NCI-H345 (cell line): ENCODE data around the gene ARSA.
"Not testable (repeated sequence)": the region's sequence is repeated elsewhere in the genome, so short reads cannot be mapped to it uniquely, and the experiment has no call there.

Source experiments
- DNase-seq: peaks from one replicate; lab custom pipeline; 2025; lab: John Stamatoyannopoulos, UW

The ARSA gene

DNA sequence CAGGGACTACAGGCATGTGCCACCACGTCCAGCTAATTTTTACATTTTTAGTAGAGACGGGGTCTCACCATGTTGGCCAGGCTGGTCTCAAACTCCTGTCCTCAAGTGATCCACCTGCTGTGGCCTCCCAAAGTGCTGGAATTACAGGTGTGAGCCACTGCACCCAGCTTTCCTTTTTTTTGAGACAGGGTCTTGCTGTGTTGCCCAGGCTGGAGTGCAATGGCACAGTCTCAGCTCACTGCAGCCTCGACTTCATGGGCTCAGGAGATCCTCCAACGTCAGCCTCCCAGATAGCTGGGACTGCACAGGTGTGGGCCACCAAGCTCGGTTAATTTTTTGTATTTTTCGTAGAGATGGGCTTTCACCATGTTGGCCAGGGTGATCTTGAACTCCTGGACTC is 26.7 kb upstream of the ARSA start:
- not testable (repeated sequence) for DNase-seq

DNA sequence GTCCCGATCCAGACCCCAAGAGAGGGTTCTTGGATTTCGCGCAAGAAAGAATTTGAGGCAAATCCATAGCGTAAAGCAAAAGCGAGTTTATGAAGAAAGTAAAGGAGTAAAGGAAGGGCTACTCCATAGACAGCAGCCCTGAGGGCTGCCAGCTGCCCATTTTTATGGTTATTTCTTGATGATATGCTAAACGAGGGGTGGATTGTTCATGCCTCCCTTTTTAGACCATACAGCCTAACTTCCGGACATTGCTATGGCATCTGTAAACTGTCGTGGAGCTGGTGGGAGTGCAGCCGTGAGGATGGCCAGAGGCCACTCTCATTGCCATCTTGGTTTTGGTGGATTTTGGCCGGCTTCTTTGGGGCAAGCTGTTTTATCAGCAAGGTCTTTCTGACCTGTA is 25.3 kb upstream of the ARSA start:
- no peak for DNase-seq

DNA sequence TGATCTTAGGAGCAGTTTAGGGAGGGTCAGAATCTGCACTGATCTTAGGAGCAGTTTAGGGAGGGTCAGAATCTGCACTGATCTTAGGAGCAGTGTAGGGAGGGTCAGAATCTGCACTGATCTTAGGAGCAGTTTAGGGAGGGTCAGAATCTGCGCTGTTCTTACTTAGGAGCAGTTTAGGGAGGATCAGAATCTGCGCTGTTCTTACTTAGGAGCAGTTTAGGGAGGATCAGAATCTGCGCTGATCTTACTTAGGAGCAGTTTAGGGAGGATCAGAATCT is 15.8 kb upstream of the ARSA start:
- not testable (repeated sequence) for DNase-seq

DNA sequence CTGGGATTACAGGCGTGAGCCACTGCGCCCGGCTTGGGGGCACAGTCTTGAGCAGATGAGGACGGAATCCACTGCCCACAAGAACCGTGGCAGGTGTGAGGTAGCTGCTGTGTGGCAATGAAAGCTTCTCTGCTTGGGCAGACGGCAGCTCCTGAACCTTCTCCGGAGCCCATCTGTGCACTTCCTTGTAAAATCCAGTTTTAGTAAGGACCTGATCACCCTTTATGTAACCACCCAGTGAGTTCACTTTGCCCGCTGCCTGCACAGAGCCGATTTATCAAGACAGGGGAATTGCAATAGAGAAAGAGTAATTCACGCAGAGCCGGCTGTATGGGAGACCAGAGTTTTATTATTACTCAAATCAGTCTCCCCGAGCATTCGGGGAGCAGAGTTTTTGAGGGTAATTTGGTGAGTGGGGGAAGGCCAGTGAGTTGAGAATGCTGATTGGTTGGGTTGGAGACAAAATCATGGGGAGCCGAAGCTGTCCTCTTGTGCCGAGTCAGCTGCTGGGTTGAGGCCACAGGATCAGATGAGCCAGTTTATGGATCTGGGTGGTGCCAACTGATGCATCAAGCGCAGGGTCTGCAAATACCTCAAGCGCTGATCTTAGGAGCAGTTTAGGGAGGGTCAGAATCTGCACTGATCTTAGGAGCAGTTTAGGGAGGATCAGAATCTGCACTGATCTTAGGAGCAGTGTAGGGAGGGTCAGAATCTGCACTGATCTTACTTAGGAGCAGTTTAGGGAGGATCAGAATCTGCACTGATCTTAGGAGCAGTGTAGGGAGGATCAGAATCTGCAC is 15.3 kb upstream of the ARSA start:
- DNase-seq, result not testable (repeated sequence)

DNA sequence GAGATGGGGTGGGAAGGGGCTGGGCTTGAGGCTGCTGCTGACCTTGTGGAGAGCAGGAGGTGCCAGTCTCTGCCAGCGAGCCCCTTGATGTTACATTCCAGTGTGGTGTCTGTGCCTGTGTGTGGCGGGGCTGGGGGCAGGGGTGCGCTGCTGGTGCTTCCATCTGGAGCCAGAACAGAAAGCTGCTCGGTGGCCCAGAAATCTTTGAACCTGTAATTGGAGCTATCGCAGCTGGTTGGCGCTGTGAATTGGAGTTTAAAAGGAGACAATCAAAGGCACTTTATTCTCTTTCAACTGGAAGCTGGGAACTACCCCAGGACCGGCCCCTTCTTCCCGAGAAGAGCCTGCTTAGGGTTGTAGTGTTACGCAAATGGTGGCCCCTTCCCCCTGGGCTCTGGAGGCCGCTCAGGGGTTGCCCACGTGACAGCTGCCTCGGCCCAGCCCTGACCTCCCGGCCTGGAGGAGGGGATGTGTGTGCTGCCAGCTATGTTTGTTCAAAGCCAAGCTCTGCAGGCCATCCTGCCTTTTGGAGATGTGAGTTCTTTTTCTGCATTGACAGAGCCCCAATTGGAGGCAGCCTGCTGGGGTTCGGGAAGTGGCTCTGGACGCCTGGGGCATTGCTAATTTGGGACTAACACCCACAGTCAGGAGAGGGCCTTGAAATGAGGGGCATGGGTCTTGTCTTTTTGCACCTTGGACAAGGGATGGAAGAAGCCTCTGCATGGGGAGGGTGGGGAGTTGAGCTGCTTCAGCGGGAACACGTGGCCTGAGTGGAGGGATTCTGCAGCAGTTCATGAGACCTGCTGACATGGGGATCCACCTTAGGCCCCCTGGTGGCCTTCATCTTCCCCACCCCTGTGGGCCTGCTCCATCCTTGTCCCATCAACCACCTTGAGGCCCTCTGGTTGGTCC is 14.0 kb upstream of the ARSA start:
- DNase-seq, result no peak

DNA sequence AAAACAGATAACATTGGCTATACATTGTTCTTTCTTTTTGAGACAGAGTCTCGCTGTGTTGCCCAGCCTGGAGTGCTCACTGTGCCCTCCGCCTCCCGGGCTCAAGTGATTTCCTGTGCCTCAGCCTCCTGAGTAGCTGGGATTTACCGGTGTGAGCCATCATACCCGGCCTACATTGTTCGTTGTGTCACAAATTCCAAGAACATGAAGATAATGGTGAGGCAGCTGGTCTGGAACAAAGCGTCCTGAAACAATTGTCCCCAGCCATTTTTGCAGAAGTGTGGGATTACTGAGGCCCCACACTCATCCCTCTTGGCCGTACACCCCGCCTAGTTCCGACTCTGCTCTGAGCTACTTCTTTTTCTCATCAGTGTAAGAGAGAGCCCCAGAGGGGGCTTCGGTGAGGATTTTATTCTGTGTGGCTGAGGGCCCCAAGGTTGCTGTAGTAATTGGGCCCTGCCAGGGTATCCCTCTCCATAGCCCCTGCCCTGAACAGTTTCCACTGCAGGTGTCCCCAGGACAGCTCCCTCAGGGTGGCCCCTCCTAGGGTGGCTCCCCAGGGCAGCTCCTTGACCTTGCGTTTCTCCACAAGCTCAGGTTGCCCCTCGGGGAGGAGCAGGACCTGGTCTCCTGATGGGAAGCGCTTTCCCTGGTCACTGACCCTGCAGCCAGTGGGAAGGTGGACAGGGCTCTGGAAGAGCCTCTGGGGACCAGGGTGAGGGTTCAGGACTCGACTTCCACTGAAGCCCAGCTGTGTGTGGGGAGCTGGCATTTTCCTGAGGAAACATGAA is 13.1 kb upstream of the ARSA start:
- no peak for DNase-seq

DNA sequence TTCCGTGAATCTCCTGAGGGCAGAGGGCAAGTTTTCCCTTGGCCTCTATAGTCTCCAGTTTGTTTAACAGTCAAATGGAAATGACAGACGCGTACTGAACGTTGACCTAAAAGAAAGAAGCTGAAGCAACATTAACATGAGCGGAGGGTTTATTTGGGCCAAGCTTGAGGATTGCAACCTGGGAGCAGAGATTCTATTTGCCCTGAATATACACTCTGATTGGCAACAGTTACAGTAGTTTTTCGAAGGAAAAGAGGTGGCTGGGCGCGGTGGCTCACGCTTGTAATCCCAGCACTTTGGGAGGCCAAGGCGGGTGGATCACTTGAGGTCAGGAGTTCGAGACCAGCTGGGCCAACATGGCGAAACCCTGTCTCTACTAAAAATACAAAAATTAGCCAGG is 12.3 kb upstream of the ARSA start:
- DNase-seq, result not testable (repeated sequence)

DNA sequence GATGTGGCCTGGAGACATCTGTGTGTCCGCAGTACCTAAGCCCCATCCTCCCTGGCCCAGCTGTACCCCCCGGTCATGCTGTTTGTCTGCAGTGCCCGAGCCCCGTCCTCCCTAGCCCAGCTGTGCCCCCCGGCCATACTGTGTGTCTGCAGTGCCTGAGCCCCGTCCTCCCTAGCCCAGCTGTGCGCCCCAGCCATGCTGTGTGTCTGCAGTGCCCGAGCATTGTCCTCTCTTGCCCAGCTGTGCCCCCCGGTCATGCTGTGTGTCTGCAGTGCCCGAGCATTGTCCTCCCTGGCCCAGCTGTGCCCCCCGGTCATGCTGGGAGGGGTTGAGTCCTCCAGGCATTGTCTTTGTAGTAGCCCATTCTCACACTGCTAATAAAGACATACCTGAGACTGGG is 7.6 kb upstream of the ARSA start:
- no peak for DNase-seq

DNA sequence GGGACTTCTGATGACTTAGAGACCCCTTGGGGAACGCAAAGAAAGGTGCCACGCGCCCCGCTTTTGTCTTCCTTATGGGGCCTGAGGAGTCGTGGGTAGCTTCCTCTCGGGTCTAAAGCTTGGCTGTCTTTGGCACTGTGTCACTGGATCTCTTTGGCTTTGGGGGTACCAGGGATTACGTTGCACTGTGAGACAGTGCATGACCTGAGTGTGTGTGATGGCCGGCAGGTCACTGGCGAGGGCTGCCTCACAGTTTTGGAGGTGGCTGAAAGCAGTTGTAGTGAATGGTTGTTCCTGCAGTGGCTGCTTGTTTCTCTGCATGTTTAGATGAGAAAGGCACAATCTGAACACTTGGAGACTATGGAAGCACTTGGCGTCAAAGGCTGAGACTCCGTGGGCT is 5.8 kb upstream of the ARSA start:
- no peak for DNase-seq

DNA sequence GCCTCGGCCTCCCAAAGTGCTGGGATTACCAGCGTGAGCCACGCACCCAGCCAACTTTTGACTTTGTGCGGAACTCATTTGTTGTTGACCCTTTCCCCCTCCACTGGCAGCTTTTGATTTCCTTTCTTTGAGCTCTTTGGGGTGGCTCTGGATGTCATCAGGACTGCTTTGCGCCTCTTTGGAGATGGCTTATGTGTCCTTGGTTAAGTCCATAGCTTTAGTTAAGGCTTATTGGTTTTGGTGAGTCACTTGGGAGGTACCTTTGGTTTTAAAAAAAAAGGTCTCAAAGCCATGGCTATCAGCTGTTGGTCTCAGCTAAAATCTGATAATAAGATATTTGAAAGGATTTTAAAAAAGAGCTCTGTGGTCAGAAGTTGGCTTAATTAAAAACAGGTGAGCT is 5.1 kb upstream of the ARSA start:
- DNase-seq, result no peak

DNA sequence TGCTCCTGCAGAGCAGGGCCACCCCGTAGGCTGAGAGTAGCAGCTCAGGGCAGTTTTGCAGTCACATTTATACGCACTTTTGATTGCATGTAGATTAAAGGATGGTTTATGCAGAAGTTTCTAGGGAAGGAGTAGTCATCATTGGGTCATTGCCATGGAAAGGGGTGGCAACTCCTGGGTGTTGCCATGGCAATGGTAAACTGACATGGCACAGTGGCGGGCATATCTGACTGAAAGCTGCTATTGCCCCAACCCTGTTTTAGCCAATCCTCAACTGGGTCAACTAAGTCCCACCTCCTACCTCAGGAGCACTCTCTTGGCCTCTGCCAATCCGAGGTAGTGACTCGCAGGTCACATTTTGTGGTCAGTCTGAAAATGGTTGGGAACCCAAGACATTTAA is 2.4 kb upstream of the ARSA start:
- no peak for DNase-seq

DNA sequence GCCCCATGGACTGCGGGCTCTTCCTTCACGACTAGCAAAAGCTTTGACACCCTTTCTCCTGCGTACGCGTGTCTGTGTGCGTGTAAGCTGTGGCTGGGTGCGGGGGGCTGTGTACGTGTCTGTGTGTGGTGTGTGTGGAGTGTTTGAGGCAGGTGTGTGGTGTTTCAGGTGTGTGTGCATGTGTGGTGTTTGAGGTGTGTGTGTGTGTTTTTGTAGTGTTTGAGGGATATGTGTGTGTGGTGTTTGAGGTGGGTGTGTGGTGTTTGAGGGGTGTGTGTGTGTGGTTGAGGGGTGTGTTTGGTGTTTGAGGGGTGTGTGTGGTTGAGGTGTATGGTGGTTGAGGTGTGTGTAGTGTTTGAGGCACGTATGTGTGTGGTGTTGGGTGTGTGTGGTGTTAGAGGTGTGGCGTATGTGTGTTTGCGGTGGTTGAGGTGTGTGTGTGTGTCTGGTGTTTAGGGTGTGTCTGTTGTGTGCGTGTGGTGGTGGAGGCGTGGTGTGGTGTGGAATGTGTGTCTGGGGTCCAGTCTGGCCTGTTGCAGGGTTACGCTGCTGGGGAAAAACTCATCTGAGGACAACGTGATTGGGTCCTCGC is 687 bp upstream of the ARSA start:
- DNase-seq, result no peak

DNA sequence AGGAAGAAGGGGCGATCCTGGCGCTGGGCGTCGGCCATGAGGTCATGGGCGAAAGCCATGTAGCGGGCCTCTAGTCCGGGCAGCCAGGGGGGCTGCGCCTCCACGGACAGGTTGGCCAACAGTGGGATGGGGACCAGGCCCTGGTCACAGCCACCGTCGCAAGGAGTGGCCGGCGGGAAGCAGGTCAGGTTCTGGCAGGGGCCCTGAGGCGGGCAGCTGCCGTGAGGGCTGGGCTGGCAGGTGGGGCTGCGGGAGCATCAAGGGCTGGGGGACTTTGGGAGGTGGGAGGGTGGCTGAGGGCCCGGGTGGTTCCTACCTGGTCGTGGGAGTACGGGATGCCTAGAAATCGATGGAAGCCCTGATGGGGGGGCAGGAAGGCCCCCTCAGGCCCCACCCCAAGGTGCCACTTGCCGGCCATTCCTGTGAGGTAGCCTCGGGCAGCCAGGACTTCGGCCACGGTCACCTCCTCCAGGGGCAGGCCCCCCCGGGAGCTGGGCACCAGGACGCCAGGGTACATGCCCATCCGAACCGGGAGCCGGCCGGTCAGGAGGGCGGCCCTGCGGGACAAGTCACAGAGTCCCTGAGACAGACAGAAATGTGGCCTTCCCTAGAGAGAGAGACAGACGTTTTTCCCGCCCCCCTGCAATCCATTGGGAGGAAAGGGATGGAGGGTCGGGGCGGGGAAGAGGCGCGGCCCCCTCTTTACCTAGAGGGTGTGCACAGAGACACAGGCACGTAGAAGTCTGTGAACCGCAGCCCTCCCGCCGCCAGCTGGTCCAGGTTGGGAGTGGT is 906 bp downstream of the ARSA start:
- DNase-seq, result no peak

DNA sequence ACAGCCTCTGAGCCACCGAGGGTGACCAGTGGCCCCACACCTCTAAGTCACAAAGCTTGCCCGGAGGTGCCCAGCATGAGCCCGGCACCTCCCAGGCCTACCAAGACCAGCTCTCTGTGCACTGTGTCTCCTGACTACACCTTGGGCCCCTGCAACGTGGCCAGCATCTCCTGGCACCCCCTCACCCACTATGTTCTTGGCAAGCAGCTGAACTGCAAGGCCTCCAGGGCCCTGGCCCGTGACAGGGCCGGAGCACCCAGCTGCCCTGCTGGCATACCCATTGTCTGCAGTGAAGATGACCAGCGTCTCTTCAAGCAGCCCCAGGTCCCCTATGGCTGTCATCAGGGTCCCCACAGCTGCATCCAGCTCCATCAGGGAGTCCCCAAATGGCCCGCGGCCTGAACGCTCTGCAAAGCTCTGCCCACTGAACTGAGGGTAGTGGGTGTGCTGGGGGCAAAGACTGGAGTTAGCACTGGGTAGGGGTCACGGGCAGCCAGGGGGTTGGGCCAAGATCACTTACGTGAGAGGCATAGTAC is 1.6 kb downstream of the ARSA start:
- no peak for DNase-seq

DNA sequence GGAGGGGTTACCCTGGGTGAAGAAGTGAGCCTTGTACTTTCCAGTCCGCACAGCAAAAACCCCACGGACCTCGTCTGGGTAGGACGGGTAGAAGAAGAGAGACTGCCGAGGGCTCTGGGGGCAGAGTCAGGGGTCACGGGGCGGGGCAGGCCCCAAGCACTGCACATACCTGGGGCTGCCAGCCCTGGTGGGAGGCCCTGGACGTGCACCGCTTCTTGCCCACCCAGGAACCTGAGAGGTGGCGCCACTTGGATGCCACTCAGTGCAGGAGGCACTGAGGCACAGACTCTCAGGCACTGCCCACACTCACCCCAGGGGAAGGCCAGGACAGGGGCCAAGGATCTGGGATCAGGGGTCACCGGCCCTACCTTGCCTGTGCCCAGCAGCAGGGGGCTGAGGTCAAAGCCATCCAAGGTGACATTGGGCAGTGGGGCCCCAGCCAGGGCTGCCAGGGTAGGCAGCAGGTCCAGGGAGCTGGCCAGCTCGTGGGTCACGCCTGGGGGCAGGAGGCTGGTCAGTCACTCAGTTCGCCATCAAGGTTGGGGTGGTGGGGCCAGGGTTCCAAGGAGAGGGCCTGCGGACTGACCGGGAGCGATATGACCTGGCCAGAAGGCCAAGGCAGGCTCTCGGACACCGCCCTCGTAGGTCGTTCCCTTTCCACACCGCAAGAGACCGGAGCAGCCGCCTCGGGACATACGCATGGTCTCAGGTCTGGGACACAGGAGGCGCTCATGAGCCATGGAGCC is 2.2 kb downstream of the ARSA start:
- DNase-seq, result no peak

DNA sequence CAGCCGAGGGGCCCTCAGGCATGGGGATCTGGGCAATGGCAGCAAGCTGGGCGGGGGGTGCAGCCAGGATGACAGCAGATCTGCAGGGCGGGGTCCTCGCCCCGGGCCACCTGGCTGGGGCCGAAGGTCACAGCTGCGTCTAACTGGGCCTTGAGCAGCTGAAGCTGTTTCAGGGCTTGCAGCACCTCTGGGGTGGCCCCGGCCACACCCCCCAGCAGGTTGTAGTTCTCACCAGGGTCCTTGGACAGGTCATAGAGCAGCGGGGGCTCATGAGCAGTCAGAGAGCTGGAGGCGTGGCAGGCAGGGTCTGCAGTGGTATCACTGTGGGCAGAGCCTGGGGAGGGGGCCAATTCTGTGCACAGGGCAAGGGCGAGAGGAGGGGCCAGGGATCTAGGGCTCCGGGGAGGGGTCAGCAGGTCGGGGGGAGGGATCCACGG is 2.8 kb downstream of the ARSA start:
- no peak for DNase-seq

DNA sequence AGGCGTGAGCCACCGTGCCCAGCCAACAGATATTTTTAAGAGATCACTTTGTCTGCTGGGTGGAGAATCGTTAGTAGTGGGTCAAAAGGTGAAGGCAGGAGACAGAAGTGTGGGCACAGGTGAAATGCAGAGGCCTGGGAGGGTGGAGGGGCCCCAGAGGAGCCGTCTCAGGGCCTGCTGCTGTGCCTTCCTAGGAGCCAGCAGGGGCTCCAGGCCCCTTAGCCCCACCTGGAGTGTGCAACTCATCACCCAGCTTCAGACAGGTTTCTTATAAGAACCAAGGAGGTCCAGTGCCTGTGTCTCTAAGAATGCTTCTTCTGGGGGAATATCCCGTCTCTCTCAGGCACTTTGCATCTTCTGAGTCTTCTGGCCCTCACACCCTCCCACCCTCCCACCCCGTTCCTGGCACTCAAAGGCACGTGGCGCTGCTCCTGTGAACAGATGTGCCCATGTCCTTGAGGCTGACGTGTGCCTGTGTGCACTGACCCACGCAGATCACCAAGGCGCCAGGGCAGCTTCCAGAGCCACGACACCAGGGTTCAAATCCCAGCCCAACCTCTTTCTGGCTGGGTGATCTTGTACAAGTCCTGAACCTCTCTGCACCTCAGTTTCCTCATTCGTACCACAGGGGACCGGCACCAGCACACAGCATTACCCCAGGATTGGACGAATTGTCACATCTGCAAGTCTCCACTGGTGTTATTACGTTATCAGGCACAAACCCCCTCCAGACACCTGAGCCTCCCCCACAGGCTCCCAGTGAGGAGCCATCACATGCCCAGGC is 3.4 kb downstream of the ARSA start:
- no peak for DNase-seq

DNA sequence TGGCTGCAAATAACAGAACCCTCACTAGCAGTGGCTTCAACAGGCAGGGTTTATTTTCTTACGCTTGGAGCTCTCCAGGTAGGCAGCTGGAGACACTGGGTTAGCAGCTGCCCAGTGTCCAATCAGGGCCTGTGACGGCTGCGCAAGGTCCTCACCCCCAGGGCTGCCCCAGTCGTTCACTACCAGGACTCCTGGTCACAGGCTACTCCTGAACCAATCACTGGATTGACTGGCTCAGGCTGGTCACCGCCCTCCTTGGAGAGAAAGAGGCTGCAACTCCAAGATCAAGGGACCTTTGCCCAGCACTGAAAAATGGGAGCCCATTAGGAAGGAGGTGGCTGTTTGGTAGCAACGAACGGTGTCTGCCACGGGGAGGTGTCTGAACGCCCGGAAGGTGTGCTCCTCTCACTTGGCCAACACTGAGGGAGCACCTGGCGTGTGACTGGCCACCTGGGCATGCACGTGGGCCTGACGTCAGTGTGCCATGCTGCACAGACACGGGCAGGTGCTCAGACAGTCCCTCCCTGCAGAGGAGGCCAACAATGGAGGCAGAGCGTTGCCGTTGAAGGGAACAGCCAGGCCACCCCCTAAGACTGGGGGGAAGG is 5.1 kb downstream of the ARSA start:
- DNase-seq, result peak; percentile 91
